Glomerular visceral epithelial cell (primary cell): ENCODE results near the gene SERPINA12.

Experiments used
- DNase-seq: peaks from one replicate; pipeline ENCODE4 v3.0.0-alpha.2; 2016; ENCODE audit errors: extremely low spot score

Gene SERPINA12, protein sequence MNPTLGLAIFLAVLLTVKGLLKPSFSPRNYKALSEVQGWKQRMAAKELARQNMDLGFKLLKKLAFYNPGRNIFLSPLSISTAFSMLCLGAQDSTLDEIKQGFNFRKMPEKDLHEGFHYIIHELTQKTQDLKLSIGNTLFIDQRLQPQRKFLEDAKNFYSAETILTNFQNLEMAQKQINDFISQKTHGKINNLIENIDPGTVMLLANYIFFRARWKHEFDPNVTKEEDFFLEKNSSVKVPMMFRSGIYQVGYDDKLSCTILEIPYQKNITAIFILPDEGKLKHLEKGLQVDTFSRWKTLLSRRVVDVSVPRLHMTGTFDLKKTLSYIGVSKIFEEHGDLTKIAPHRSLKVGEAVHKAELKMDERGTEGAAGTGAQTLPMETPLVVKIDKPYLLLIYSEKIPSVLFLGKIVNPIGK

DNA sequence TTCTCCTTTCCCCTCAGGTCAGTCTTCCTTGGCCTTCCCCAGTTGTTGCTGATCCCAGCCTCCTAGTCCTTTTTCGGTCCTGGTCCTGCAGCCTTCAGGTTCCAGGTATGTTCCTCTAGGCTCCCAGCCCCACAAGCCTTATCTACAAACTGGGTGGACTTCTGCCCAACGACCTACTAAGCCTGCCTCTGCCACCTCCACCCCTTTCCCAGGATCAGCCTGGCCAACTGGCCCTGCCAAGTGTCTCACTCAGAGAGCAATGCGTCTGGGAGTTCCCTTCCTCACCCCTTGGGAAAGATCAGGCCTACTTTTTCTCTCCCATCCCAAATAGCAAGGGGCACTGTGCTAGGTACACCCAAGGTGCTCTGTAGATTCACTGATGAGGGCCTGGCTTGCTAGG, at the start of gene SERPINA12:
Gene SERPINA12 (minus strand): TSS at position 114 of the 400 bp plus-strand sequence. CDS start 11,072 bp downstream, outside the sequence.
- DNase-seq: no peak

DNA sequence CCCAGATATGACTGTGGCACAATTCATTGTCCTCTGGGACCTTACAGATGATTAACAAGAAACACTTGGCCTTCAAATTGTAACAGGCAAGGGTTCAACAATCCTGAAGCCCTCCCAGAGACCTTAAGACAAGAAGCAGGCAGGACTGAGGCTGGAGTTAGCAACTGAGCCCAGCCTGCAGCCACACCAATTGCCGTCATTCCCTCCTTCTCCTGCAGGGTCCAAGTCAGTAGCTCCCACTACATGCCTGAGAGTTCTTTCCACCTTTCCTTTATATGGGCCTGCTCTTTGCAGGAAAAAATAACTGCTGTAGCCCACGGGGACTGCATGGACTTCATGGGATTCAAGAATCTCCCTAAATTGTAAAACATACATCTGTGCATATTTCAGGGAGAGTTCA, 49.6 kb upstream of the SERPINA12 start:
- no peak for DNase-seq

DNA sequence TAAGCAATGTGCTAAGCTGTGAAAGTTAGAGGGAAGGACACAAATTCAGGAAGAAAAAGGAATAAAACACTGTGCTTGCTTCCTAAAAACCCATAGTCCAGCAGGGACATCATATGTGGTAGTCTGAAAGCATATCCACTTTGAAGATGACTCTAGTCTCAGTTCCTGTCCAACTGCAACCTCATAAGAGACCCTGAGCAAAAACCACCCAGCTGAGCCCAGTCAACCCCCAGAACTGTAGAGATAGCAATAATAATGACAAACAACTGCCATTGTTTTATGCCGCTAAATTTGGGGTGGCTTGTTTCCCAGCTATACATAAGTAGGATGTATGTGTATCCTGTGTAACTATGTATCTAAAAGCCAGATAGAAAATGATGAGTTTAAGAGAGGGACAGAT, 48.1 kb upstream of the SERPINA12 start:
- no peak for DNase-seq

DNA sequence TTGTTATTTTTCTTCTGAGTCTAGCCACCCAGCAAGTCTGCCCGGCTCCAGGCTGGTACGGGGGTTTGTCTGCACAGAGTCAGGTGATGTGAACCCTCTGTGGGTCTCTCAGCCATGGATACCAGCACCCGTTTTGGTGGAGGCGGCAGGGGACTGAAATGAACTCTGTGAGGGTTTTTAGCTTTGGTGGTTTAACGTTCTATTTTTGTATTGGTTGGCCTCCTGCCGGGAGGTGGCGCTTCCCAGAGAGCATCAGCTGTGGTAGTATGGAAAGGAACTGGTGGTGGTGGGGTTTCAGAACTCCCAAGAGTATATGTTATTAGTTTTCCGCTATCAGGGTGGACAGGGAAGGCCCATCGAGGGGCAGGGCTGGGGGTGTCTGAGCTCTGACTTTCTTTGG, 46.7 kb upstream of the SERPINA12 start:
- no peak for DNase-seq

DNA sequence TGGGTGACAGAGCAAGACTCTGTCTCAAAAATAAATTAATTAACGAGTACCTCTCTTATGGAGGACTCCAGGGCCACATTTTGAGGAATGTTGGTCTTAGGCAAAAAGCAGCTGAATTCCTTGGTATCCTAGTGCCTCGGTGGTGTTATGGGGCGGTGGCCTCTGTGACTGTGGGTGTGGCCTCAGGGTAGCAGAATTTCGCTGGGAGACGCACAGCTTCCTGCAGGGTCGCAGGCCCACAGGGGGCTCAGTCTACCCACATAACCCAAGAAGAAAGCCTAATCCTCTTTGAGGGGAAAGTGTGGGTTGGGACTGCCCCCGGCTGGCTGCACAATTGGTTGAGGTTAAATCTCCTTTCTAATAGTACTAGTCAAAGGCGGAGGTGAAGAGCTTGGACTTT, 40.8 kb upstream of the SERPINA12 start:
- no peak for DNase-seq

DNA sequence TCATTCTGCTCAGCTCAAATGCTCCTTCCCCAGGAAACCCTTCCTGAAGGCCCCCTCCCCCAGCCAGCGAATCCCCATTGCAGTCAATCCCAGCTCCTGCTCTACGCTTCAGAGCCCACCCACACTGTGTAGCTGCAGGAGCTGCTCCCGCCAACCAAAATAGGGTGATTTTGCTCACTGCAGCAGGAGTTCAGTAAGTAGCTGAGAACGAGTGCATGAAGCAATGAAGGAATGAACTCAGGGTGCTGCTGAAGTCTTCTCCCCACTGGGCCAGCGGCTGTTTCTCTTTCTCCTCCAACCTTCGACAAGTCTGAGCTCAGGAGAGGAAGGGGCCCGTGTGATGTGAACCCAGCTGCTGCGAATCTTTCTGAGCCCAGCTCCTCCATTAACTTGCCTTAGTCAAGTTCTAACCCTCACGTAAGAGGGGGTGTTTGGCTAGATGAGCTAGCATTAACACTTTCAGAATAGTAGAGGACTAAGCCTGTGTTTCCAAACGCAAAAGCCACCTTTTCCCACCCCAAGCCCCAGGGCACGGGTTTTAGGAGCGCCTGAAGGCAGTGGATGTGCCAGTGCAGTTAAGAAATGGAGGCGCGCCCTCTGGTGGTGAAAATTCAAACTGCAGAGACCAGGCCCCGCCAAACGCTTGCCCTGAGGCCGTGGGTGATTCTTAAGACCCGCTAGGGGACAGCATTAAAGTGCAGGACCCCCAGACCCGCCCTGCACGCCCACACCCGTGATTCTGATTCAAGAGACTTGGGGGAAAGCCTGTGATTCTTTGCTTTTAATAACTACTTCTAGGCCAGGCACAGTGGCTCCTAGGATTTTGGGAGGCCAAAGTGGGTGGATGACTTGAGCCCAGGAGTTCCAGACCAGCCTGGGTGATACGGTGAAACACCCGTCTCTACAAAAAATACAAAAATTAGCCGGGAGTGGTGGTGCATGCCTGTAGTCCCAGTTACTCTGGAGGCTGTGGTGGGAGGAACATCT, 40.0 kb upstream of the SERPINA12 start:
- peak; percentile 47 for DNase-seq

DNA sequence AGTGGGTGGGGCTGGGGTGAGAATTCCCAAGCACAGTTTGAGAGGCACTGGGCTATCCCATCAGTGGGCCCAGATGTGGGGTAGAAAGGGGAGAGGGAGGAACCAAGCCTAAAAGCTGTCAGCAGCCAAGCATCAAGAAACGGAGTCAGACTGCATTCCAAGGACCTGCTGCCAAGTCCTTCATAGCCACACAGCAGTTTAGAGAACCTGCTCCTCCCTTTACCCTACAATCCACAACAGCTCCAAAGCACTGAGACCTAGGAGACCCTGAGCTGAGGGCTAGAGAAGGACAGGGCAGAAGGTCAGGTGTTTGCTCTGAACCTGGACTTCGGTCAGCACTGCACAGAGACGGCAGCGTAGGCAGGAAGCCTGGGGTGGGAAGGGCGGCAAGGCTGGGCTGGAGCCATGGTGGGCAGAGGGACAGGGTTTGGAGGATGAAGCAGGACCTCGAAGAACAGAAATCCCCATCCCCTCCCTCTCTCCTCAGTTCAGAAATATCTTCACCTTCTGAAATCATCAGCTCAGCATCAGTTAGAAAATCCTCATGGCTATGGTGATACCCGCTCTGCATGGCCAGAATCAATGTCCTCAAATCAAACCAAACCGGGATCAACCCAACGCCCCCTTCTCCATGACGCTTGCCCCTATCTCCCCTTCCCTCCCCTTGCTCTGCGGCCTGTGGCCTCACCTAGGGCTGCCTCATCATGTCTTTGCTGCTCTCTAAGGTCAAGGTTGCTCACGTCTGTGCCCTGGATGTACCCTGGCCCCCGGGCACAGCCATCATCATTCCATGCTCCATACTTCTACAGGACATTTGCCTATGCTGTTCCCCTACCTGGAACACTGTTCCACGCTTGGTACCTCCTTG, 39.1 kb upstream of the SERPINA12 start:
- DNase-seq: no peak

DNA sequence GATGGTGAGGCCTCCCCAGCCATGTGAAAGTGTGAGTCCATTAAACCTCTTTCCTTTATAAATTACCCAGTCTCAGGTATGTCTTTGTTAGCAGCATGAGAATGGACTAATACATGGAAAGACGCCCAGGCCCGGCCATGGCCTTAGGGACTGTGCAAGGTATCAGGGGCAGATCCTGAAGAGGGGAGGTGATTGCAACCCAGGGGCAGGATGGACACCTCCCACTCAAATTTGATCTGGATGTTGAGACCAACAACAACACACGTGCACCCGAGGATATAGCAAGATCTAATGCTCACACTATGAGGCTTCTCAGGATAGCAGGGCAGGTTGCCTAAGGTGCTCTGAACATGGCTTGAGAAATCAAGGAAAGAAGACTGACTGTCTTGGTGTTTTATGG, 38.5 kb upstream of the SERPINA12 start:
- DNase-seq: no peak

DNA sequence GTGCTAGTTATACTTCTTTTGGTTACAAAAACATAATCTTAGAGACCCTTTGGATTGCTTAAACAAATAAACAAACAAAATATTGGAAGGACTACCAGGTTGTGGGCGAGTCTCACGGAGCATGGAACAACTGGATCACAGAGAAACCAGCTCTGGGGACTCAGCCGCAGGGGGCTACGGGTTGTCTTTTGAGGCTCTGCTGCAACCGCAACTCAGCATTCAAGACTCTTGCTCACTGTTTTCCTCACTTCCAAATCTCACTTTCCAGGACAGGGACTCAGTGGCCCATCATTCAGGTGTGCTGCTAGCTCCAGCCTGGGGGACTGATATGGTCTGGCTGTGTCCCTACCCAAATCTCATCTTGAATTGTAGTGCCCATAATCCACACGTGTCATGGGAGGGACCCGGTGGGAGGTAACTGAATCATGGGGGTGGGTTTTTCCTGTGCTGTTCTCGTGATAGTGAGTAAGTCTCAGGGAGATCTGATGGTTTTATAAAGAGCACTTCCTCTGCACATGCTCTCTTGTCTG, 37.9 kb upstream of the SERPINA12 start:
- DNase-seq: no peak

DNA sequence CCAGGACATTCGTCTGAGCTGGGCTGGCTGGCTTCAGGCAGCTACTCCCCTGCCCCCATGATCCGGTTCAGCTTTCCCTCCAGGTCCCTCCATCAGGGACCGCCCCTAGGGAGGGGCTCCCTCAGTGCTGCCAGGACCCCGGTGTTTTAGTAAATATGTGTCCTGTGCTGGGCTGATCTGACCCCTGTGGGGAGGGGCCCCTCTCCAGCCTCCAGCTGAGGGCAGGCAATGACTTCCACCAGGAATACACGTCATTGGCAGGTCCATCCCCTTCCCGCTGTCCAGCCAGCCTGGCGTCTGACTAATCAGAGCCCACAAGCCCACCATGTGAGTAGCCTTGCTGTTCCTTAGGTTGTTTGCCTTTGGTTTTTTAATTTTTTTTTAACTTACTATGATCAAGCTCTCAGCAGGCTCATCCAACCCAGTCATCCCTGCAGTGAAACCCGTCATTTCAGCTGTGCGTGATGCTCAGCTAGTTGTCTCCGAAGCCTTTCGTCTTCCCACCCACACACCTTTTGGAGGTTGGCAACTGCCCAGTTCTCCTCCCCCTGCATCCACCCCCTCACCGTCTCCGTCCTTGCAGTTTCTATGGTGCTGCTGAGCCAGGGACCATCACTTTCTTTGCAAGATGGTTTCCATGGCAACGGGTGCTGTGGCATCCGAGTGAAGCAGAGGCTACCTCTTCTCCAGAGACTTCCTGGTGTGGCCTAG, 36.0 kb upstream of the SERPINA12 start:
- DNase-seq: no peak

DNA sequence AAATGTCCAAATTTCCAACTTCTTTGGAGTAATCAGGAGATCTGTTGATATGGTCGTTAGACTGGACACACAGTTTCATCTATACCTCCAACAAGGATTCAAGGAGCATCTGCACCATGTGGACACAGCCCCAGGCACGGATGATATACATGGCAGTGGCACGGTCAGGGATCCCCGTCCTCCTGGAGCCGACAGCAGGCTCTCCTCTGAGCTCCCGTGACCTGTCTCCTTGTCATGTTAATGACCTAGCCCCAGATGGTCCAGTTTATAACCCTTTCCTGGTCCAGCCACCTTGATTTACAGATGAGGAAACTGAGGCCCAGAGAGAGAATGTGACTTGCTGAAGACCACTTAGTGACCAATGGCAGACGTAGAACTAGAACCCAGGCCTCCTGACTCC, 35.5 kb upstream of the SERPINA12 start:
- DNase-seq: no peak

DNA sequence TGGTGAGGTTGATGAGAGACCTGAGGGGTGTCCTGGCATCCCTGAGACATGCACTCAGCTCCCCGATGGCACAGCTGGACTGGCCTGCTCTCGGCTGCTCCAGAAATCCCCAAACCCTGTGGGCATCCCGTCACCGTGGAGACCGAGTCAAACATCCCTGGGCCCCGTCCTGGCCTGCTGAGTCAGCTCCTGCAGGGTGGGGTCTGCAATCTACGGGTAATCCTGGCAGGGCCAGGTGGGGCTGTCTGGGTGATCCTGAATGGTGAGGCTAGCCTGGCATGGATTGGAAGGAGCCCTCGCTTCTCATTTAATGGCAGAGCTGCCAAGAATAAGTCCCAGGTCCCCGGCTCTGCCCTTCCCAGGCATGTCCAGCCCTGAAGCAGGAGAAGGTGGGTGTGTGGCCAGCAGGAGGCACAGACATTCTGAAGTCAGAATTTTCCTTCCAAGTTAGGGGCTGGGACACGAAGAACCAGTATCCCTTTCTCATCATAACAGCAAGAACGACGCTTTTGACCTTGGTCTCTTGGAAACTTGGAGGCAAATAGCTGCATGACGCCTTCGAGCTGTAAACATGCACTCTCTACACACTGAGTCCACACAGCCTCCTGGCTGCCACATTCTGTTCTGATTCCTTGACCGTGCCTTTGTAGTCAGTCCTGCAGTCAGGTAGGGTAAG, 34.3 kb upstream of the SERPINA12 start:
- no peak for DNase-seq

DNA sequence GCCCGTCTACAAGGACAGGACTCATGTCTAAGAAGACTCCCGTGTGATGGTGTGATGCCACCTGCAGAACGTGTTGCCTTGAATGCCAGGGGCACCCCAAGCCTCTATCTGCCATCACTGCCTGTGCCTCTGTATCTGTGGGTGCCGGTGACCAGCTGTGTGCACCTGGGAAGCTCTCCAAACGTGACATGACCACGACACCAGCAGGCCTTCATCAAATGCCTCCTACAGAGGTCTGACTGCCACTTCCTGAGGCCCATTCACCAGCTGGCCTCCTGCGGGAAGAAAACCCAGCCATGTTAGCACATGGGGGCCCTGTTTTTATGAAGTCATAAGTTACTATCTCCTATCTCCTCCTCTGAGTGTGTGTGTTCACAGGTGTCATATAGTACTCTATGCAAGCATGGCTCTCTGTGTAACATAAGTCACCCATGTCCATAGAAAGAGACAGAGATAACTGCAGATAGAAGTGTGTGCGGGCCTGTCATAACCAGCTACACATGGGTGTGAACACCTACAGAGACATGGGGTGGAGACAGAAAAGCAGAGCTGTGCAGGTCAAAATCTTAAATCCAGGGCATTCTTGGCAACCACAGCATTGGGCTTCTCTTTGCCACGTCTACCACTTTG, 33.7 kb upstream of the SERPINA12 start:
- no peak for DNase-seq

DNA sequence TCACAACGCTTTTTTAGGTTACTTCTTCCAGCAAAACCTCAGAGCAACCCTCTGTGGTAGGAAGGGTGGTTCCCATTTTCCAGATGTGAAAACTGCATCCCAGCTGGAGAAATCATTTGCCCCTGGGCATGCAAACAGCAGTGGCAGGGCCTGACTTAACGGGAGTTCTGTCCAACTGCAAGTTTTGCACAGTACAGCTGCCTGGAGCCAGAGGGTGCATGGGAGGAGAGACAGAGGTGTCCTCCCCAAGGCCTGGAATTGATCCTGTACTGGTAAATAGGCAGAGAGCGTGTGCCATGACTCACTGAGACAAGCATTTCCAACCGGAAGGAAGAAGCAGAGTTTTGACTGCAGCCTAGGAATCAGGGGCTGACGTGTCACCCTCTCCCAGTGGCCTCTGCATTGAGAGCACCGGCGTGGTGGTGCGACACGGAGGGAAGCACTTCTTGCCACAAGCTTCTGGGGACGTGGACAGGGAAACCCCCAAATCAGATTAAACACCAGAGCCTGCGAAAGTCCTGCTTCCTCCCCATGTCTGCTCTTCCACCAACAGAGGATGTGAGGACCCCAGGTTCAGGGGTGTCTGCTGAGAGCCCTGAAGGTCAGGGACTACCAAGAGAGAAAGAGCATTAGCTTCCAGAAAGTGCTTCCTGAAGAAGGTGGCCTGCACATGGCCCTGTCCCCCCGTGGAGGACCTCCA, 33.0 kb upstream of the SERPINA12 start:
- no peak for DNase-seq

DNA sequence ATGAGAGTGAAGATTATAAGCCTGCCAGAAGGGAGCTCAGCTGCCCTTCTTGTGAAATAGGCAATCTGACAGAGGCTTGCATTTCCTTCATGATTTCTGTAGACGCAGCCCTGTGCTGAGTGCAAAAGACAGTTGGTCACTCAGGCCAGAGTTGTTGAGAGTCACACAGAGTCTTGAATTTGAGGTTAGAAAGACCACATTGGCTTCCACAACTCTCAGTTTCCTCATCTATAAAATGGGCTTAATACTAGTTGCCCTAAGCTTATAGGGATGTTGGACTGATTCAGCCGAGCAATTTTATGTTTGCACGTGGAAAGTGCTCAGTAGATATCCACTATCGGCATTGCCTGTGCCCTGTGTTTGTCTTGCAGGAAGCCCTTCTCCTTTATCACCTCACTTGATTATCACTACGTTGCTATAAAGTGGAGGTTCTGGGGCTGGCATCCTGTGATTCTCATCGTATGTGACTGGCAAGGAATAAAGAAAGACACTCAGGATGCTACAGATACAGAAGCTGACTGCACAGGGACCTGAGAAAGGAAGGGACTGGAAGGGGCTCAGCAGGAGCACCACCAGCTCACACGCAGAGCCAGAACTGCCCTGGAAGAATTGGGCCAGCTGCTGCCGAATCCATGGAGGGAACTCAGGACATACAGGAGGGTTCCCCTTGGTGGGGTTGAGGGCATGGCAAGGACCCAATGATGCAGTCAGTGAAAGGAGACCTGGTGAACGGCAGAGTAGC, 32.1 kb upstream of the SERPINA12 start:
- DNase-seq: no peak

DNA sequence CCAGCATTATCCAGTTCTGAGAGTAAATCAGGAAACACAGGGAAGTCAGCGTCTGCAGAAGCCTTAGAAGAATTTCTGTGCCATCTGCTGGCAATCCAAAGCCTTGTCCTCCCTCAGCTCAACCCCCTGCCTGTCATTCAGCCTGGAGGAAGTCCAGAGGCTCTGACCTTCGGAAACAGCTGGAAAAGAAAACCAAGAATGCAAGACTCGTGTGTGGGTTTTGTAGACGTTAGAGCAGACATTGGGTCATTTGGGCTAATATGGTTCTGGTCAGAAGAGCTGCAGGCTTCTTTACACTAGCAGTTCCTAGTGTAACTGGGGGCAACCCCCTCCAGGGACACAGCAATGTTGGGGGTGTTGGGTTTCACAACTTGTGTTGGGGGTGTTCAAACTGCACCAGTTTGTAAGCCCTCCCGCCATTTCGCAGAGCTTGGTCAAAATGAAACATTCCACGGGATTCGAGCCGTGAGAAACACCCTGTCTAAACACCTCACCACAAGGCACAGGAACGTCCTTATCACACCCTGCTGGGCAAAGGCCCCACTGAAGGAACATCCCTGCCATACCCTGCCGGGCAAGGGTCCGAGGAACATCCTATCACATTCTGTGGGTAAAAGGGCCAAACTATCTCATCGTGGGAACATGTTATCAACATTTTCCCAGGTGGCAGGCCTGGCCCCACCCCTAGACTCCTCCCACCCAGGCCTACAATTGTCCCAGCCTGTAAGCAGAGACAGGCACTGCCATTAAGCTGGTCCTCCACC, 30.9 kb upstream of the SERPINA12 start:
- DNase-seq: no peak

DNA sequence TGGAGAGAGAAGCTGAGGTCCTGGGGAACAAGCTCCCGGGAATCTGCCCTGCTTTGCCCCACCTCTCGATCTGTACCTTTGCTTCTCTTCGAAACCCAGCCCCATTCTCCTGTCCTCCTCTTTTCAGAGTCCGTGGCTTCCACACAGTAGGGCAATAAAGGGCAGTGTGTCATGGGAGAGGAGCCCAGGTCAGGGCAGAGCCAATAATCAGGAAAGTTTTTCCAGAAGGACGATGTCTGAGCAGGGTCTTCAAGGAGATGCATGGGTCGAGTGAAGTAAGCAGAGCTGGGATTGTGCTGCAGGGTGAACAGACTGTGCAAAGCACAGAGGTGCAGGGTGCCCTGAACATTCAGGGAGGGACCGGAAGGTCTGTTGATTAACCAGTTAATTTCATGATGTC, 29.9 kb upstream of the SERPINA12 start:
- no peak for DNase-seq
